SK-N-SH (cell line): ENCODE results near the gene TMCO4. TPM values are rescaled to one million over a fixed set of nuclear protein-coding genes. Genes with fewer than 3 reads are reported as not detected.

Source experiments
- CTCF ChIA-PET: fragments of 300-600, 350-600 bp; formaldehyde crosslinking; extraction: SDS; loops from one replicate; lab custom pipeline; 2021; lab: Yijun Ruan, JAX
- POLR2A ChIA-PET: fragments of 350-600 bp; sonication (Branson Sonifier 250); formaldehyde crosslinking; extraction: SDS; loops from one replicate; lab custom pipeline; 2020; ENCODE audit warnings: antibody characterized with exemption, inconsistent platforms; lab: Yijun Ruan, JAX
- DNase-seq: peaks from one replicate; pipeline ENCODE4 v3.0.0; 2012
- H2AFZ ChIP-seq: fragments of 200-600 bp; sonication (generic); 2 replicates; pipeline ENCODE4 v1.8.1; 2016; ENCODE audit warnings: antibody characterized with exemption, mild to moderate bottlenecking, low read depth
- H3F3A ChIP-seq: fragments of 200-600 bp; sonication (generic); replicated peaks from 2 replicates; pipeline ENCODE3; 2016; ENCODE audit warnings: antibody characterized with exemption, mild to moderate bottlenecking; ENCODE audit not compliant: insufficient read depth
- H3K27ac ChIP-seq, 2 experiments: fragments of 200-500 bp in 1 of 2; fragments of 200-600 bp in 1 of 2; sonication (Bioruptor generic) in 1 of 2; sonication (generic), shearing (Covaris generic) in 1 of 2; 2 replicates each; pipeline versions ENCODE4 v1.5.1 to v1.6.1; 2014 to 2016; ENCODE audit warnings: low read depth in 2 of 2, inconsistent platforms in 1 of 2, low read length in 1 of 2, mild to moderate bottlenecking in 1 of 2, mixed read lengths in 1 of 2
- H3K27me3 ChIP-seq: fragments of 200-600 bp; sonication (generic), shearing (Covaris generic); 2 replicates; pipeline ENCODE4 v1.6.1; 2016; ENCODE audit warnings: mixed run types; ENCODE audit not compliant: insufficient read depth
- H3K36me3 ChIP-seq, 2 experiments: fragments of 200-500 bp in 1 of 2; fragments of 200-600 bp in 1 of 2; sonication (Bioruptor generic) in 1 of 2; sonication (generic) in 1 of 2; replicated peaks in 1 of 2; 2 replicates each; pipeline versions ENCODE3 to v1.5.1; 2014 to 2016; ENCODE audit warnings: low read length in 1 of 2, mild to moderate bottlenecking in 1 of 2; ENCODE audit not compliant: insufficient read depth in 2 of 2, control insufficient read depth in 1 of 2
- H3K4me1 ChIP-seq, 2 experiments: fragments of 200-500 bp in 1 of 2; fragments of 200-600 bp in 1 of 2; sonication (Bioruptor generic) in 1 of 2; sonication (generic), shearing (Covaris generic) in 1 of 2; 2 replicates each; pipeline versions ENCODE4 v1.5.1 to v1.6.1; 2014 to 2016; ENCODE audit warnings: low read depth in 1 of 2, low read length in 1 of 2, mixed run types in 1 of 2; ENCODE audit not compliant: insufficient read depth in 2 of 2, control insufficient read depth in 1 of 2
- H3K4me2 ChIP-seq: fragments of 200-600 bp; sonication (generic), shearing (Covaris generic); 2 replicates; pipeline ENCODE4 v1.6.1; 2017; ENCODE audit warnings: mixed run types
- H3K4me3 ChIP-seq, 2 experiments: fragments of 200-500 bp in 1 of 2; fragments of 200-600 bp in 1 of 2; sonication (Bioruptor generic) in 1 of 2; sonication (generic), shearing (Covaris generic) in 1 of 2; 2 replicates each; pipeline versions ENCODE4 v1.5.1 to v1.8.1; 2014 to 2016; ENCODE audit warnings: low read depth in 2 of 2, inconsistent platforms in 1 of 2, low read length in 1 of 2, mild to moderate bottlenecking in 1 of 2, mixed read lengths in 1 of 2, moderate library complexity in 1 of 2
- H3K79me2 ChIP-seq: fragments of 200-600 bp; sonication (generic); 2 replicates; pipeline ENCODE4 v1.8.1; 2017; ENCODE audit warnings: mild to moderate bottlenecking; ENCODE audit not compliant: insufficient read depth
- H3K9ac ChIP-seq: fragments of 200-600 bp; sonication (generic); 2 replicates; pipeline ENCODE4 v1.6.1; 2017; ENCODE audit warnings: mixed run types
- H3K9me2 ChIP-seq: fragments of 200-600 bp; sonication (generic); 2 replicates; pipeline ENCODE4 v1.6.1; 2017; ENCODE audit warnings: mixed run types
- H3K9me3 ChIP-seq: fragments of 200-600 bp; sonication (generic); 2 replicates; pipeline ENCODE4 v1.6.1; 2017; ENCODE audit warnings: mixed run types, mild to moderate bottlenecking, moderate library complexity
- H4K20me1 ChIP-seq: fragments of 200-600 bp; sonication (generic); 2 replicates; pipeline ENCODE4 v1.6.1; 2017; ENCODE audit warnings: mild to moderate bottlenecking, mixed run types; ENCODE audit not compliant: insufficient read depth
- CTCF ChIP-seq: fragments of 200-600 bp; sonication (generic); IDR thresholded peaks from 2 replicates; pipeline ENCODE4 v1.6.1; 2017; ENCODE audit warnings: antibody characterized with exemption, mild to moderate bottlenecking, moderate library complexity
- EP300 ChIP-seq, 2 experiments: IDR thresholded peaks; 2 replicates each; pipeline versions ENCODE4 v1.4.0 to v1.6.1; 2012; ENCODE audit warnings: borderline replicate concordance in 1 of 2, low read depth in 1 of 2, low read length in 1 of 2
- IRF3 ChIP-seq: fragments of 150-350 bp; IDR thresholded peaks from 2 replicates; pipeline ENCODE4 v1.6.1; 2016; ENCODE audit warnings: mild to moderate bottlenecking, low read depth, low read length
- PBX3 ChIP-seq: IDR thresholded peaks from 2 replicates; pipeline ENCODE4; 2012
- RAD21 ChIP-seq: IDR thresholded peaks from 2 replicates; pipeline ENCODE4 v1.6.1; 2012; ENCODE audit warnings: mild to moderate bottlenecking, low read length
- RCOR1 ChIP-seq: fragments of 150-350 bp; IDR thresholded peaks from 2 replicates; pipeline ENCODE4 v1.6.1; 2017; ENCODE audit warnings: antibody characterized with exemption, low read length
- RXRA ChIP-seq: IDR thresholded peaks from 2 replicates; pipeline ENCODE4 v1.4.0; 2012; ENCODE audit warnings: low read depth, mild to moderate bottlenecking, borderline replicate concordance
- SMC3 ChIP-seq: IDR thresholded peaks from 2 replicates; pipeline ENCODE4 v1.6.1; 2012; ENCODE audit warnings: low read depth, low read length, improper control_type of control experiment
- TAF1 ChIP-seq: IDR thresholded peaks from 2 replicates; pipeline ENCODE4 v1.6.1; 2012; ENCODE audit warnings: low read depth, mild to moderate bottlenecking, low read length, moderate library complexity, borderline replicate concordance
- ZBTB33 ChIP-seq: IDR thresholded peaks from 2 replicates; pipeline ENCODE4 v1.4.0; 2012; ENCODE audit warnings: low read depth, borderline replicate concordance
- WGBS: methylation state at CpG from one replicate; pipeline ENCODE4 v1.1.6; 2017; ENCODE audit warnings: low lambda C conversion rate; 5-methylcytosine and 5-hydroxymethylcytosine counted together
- polyA plus RNA-seq, 3 experiments: library from polyadenylated mRNA; depleted of rRNA; stranded (reverse); fragments of >200 nt; gene quantifications; 2 replicates each; pipeline ENCODE4 v1.2.3, GENCODE V29; 2012

TMCO4 gene
- polyA plus RNA-seq, 1 of the 3 experiments (the other 2 are of a cell fraction), result 4.2 TPM

GRCh38 chr1:19764848-19765247 lies 34.9 kb downstream of the TMCO4 start (continued):
- TF ChIP-seq PBX3 (no peak), ZBTB33 (no peak)

- no peak overlapping the region for H3K4me2 ChIP-seq
- no peak overlapping the region; a peak in 1 of 4 replicates for H3K4me3 ChIP-seq
- WGBS, result 74% methylated on average over 11 of the region's 11 CpGs
- no peaks in the 10 kb centered on the region for H3K27me3 ChIP-seq
- H3K79me2 ChIP-seq, result no peaks in the 10 kb centered on the region
- ChIA-PET POLR2A (no interaction called here), CTCF (interaction anchor here (0.6 to 2.7 kb wide), 26 partner anchors 8 to 455 kb away, joined by 3 to 10 read pairs (median 4); partner anchors contain the start of gene OTUD3)
- no peak overlapping the region for H3K9ac ChIP-seq
- no peaks in the 10 kb centered on the region for H4K20me1 ChIP-seq
- no peaks in the 10 kb centered on the region for H3K9me3 ChIP-seq
- peaks cover 13% of the 10 kb centered on the region for H3F3A ChIP-seq
- peaks cover 2 to 22% of the 10 kb centered on the region in 2 experiments; a peak in 2 of 4 replicates for H3K4me1 ChIP-seq
- TF ChIP-seq CTCF, result peak; percentile 80
- no peak for TF ChIP-seq IRF3
- no peak for TF ChIP-seq EP300 (IDR thresholded peaks at IDR 0.05; ENCODE audit: borderline replicate concordance in 1 of 2, low read depth in 1 of 2, low read length in 1 of 2)
- no peak for TF ChIP-seq TAF1
- no peak for TF ChIP-seq RXRA
- TF ChIP-seq RAD21, result peak; percentile 63
- peak; percentile 51 for TF ChIP-seq SMC3
- TF ChIP-seq RCOR1, result no peak
- H3K27ac ChIP-seq, result no peak overlapping the region
- no peak overlapping the region for H2AFZ ChIP-seq
- no peaks in the 10 kb centered on the region for H3K9me2 ChIP-seq
- H3K36me3 ChIP-seq, result no peaks in the 10 kb centered on the region
- DNase-seq, result peak; percentile 75
Measured at GRCh38 chr1:19762175-19762779, 37.4 kb downstream of the TMCO4 start.
